KMS-11 (cell line): ENCODE data around the gene L1CAM.

Source experiments
- H2AFZ ChIP-seq: fragments of 200-600 bp; sonication (generic); 2 replicates; pipeline ENCODE4 v1.6.1; 2016; ENCODE audit warnings: antibody characterized with exemption, mixed run types, low read depth
- H3K27ac ChIP-seq: fragments of 200-600 bp; sonication (generic); 2 replicates; pipeline ENCODE4 v1.6.1; 2016; ENCODE audit warnings: mild to moderate bottlenecking, mixed run types
- H3K27me3 ChIP-seq: fragments of 200-600 bp; sonication (generic); 2 replicates; pipeline ENCODE4 v1.6.1; 2017; ENCODE audit warnings: mild to moderate bottlenecking, low read depth, mixed run types, moderate library complexity; ENCODE audit not compliant: insufficient read depth
- H3K36me3 ChIP-seq: fragments of 200-600 bp; sonication (generic); 2 replicates; pipeline ENCODE4 v1.6.1; 2017; ENCODE audit warnings: mild to moderate bottlenecking, mixed run types; ENCODE audit not compliant: insufficient read depth
- H3K4me1 ChIP-seq: fragments of 200-600 bp; sonication (generic); 2 replicates; pipeline ENCODE4 v1.6.1; 2016; ENCODE audit warnings: mild to moderate bottlenecking, low read depth, mixed run types; ENCODE audit not compliant: poor library complexity, severe bottlenecking
- H3K4me2 ChIP-seq: fragments of 200-600 bp; sonication (generic); 2 replicates; pipeline ENCODE4 v1.7.0; 2016; ENCODE audit warnings: mild to moderate bottlenecking, mixed run types
- H3K4me3 ChIP-seq: fragments of 200-600 bp; sonication (generic); IDR thresholded peaks from 2 replicates; pipeline ENCODE4 v1.6.1; 2017; ENCODE audit warnings: low read depth, low read length, mixed read lengths; ENCODE audit not compliant: insufficient read depth
- H3K79me2 ChIP-seq: fragments of 200-600 bp; sonication (generic); 2 replicates; pipeline ENCODE4 v1.6.1; 2016; ENCODE audit warnings: low read depth, mixed run types; ENCODE audit not compliant: insufficient read depth
- H3K9ac ChIP-seq: fragments of 200-600 bp; sonication (generic); 2 replicates; pipeline ENCODE4 v1.6.1; 2016; ENCODE audit warnings: mild to moderate bottlenecking, mixed run types
- H4K20me1 ChIP-seq: fragments of 200-600 bp; sonication (generic); 2 replicates; pipeline ENCODE4 v1.6.1; 2016; ENCODE audit warnings: mild to moderate bottlenecking, mixed run types; ENCODE audit not compliant: insufficient read depth
- CTCF ChIP-seq: fragments of 200-600 bp; sonication (generic); conservative IDR thresholded peaks from 2 replicates; pipeline ENCODE4 v1.6.1; 2017; ENCODE audit warnings: low read depth, mild to moderate bottlenecking, antibody characterized with exemption, low read length, moderate library complexity, mixed read lengths

L1CAM gene

GRCh38 chrX:153878969-153879653, 6.9 kb downstream of the L1CAM start:
- Histone ChIP-seq H4K20me1 (no peaks in the 10 kb centered on the region), H3K27ac (no peak overlapping the region), H3K4me1 (no peaks in the 10 kb centered on the region), H2AFZ (no peak overlapping the region), H3K79me2 (no peaks in the 10 kb centered on the region), H3K9ac (no peak overlapping the region), H3K4me2 (no peak overlapping the region), H3K36me3 (no peaks in the 10 kb centered on the region), H3K27me3 (peaks cover 38% of the 10 kb centered on the region; the same call in 1 of the 2 replicates), H3K4me3 (no peak overlapping the region)
- TF ChIP-seq CTCF = no peak

DNA sequence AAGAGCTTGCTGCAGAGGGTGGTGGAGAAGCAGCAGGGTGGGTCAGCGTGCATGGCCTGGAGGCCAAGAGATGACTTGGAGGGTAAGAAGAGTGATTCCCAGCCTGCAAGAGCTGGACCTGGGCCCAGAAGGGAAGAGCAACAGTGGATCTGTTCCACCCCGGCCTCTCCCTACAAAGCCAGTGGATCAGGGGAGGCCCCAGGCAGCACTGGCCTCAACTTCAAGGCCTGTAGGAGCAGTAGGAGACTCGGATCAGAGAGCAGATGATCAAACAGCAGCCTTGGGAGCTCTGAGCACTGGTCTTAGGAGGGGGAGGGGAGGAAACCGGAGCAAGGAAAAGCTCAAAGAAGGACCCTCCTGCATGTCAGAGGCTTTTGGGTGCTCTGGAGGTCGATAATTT, 7.6 kb downstream of the L1CAM start:
- Histone ChIP-seq H3K9ac (no peak overlapping the region), H3K4me3 (no peak overlapping the region), H3K27me3 (peaks cover 35% of the 10 kb centered on the region; the same call in 1 of the 2 replicates), H4K20me1 (no peaks in the 10 kb centered on the region), H2AFZ (no peak overlapping the region), H3K4me1 (no peaks in the 10 kb centered on the region), H3K4me2 (no peak overlapping the region), H3K79me2 (no peaks in the 10 kb centered on the region), H3K27ac (no peak overlapping the region), H3K36me3 (no peaks in the 10 kb centered on the region)
- TF ChIP-seq CTCF = no peak

GRCh38 chrX:153877571-153878261, 8.3 kb downstream of the L1CAM start:
- Histone ChIP-seq H3K4me2 (no peak overlapping the region), H3K79me2 (no peaks in the 10 kb centered on the region), H3K9ac (no peak overlapping the region), H3K4me3 (no peak overlapping the region), H3K4me1 (no peaks in the 10 kb centered on the region), H4K20me1 (no peaks in the 10 kb centered on the region), H3K27ac (no peak overlapping the region), H2AFZ (no peak overlapping the region), H3K36me3 (no peaks in the 10 kb centered on the region), H3K27me3 (peaks cover 32% of the 10 kb centered on the region; the same call in 1 of the 2 replicates)
- TF ChIP-seq CTCF = no peak

GRCh38 chrX:153876112-153876491, 9.9 kb downstream of the L1CAM start:
- Histone ChIP-seq H3K4me2 (no peak overlapping the region), H3K9ac (no peak overlapping the region), H3K79me2 (no peaks in the 10 kb centered on the region), H3K4me1 (no peaks in the 10 kb centered on the region), H3K27ac (no peak overlapping the region), H3K4me3 (no peak overlapping the region), H3K36me3 (no peaks in the 10 kb centered on the region), H2AFZ (no peak overlapping the region), H3K27me3 (peaks cover 23% of the 10 kb centered on the region; the same call in 1 of the 2 replicates), H4K20me1 (no peaks in the 10 kb centered on the region)
- TF ChIP-seq CTCF = no peak
